ENCODE results near the gene KPNA3.

KPNA3 gene

GRCh38 chr13:49649963-49650312 lies 142.5 kb downstream of the KPNA3 start:
- TF ChIP-seq EZH2 (optimal IDR thresholded peaks at IDR 0.05; ENCODE audit: low read depth, low read length) (no peak), EZH2phosphoT487 (IDR thresholded peaks at IDR 0.05; ENCODE audit: low read length) (no peak)
- TF ChIP-seq, protein P1, sequence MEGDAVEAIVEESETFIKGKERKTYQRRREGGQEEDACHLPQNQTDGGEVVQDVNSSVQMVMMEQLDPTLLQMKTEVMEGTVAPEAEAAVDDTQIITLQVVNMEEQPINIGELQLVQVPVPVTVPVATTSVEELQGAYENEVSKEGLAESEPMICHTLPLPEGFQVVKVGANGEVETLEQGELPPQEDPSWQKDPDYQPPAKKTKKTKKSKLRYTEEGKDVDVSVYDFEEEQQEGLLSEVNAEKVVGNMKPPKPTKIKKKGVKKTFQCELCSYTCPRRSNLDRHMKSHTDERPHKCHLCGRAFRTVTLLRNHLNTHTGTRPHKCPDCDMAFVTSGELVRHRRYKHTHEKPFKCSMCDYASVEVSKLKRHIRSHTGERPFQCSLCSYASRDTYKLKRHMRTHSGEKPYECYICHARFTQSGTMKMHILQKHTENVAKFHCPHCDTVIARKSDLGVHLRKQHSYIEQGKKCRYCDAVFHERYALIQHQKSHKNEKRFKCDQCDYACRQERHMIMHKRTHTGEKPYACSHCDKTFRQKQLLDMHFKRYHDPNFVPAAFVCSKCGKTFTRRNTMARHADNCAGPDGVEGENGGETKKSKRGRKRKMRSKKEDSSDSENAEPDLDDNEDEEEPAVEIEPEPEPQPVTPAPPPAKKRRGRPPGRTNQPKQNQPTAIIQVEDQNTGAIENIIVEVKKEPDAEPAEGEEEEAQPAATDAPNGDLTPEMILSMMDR (IDR thresholded peaks at IDR 0.05; ENCODE audit: low read length): no peak
- H2AFZ ChIP-seq (ENCODE audit: low read length): no peak overlapping the region
- no peak overlapping the region for H3K4me3 ChIP-seq (ENCODE audit: low read length)
- no peak for DNase-seq
- H3K4me1 ChIP-seq (ENCODE audit: low read length): no peaks in the 10 kb centered on the region
- H3K9me3 ChIP-seq (replicated peaks; ENCODE audit: insufficient read depth, low read length): no peaks in the 10 kb centered on the region
- no peaks in the 10 kb centered on the region for H3K27me3 ChIP-seq (replicated peaks; ENCODE audit: insufficient read depth, low read length)
- no peaks in the 10 kb centered on the region for H3F3A ChIP-seq (ENCODE audit: insufficient read depth, low read length)
- no peaks in the 10 kb centered on the region for H3K9me2 ChIP-seq (replicated peaks; ENCODE audit: insufficient read depth, low read length)
- H4K20me1 ChIP-seq (ENCODE audit: insufficient read depth, low read length): no peaks in the 10 kb centered on the region
- H3K36me3 ChIP-seq (replicated peaks; ENCODE audit: insufficient read depth, low read length): no peaks in the 10 kb centered on the region
- no peak overlapping the region for H3K27ac ChIP-seq (ENCODE audit: low read length)
- no peaks in the 10 kb centered on the region for H3K79me2 ChIP-seq (ENCODE audit: low read length)
- no peak overlapping the region for H3K4me2 ChIP-seq (ENCODE audit: low read depth, low read length)
- no peak overlapping the region for H3K9ac ChIP-seq (ENCODE audit: low read length)
